ENCODE results near the gene PPHLN1. TPM values are rescaled to one million over a fixed set of nuclear protein-coding genes. Genes with fewer than 3 reads are reported as not detected.

Gene PPHLN1
- total and polyA plus RNA-seq, 2 of the 8 experiments (the other 6 are each of a cell fraction or from before 2014, with no cell fraction given), result 34.3 to 71.6 TPM

DNA sequence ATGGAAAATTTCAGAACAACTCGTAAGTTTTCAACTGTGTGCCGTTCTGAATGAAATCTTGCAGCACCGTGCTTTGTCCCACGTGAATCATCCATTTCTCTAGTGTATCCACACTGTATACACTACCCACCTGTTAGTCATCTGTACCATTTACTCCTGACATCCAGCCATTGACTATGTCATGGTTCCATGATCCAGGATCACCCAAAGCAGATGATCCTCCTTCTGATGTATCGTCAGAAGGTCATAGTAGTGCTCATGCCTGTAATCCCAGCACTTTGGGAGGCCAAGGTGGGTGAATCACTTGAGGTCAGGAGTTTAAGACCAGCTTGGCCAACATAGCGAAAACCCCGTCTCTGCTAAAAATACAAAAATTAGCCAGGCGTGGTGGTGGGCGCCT lies 122.9 kb downstream of the PPHLN1 start:
- no peak overlapping the region for H4K8ac ChIP-seq (ENCODE audit: extremely low read depth, insufficient read depth, low read length)
- H2AFZ ChIP-seq (ENCODE audit: low read length), result no peak overlapping the region
- POLR2A ChIA-PET (ENCODE audit: partially characterized antibody), result interaction anchor here (1.3 to 1.4 kb wide), 2 partner anchors 10 to 12 kb away, joined by 3 read pairs; no protein-coding TSS in a partner anchor
- no peak overlapping the region for H2AK5ac ChIP-seq (ENCODE audit: low read depth, low read length)
- no peak overlapping the region for H3K18ac ChIP-seq (ENCODE audit: extremely low read depth, low read length)
- H3K56ac ChIP-seq (replicated peaks; ENCODE audit: insufficient read length, low read depth, low read length), result no peak overlapping the region
- CTCF ChIA-PET (ENCODE audit: partially characterized antibody), result no interaction called here
- H3K4me1 ChIP-seq (replicated peaks in 1 of 4; ENCODE audit: control insufficient read depth in 3 of 4, insufficient read depth in 4 of 4, low read length in 3 of 4), result peaks cover 0 to 7% (median 0%) of the 10 kb centered on the region in 4 experiments; a peak in 3 of 7 replicates
- no peak overlapping the region for H3K27ac ChIP-seq (ENCODE audit: low read depth, low read length)
- no peak overlapping the region for H4K91ac ChIP-seq (replicated peaks; ENCODE audit: insufficient read length, low read length)
- WGBS, 2 experiments (ENCODE audit: extremely low coverage in 1 of 2, insufficient coverage in 1 of 2, insufficient read length in 1 of 2, insufficient replicate concordance in 2 of 2, low coverage in 1 of 2, low lambda C conversion rate in 2 of 2, missing lambda C conversion rate in 1 of 2), result 96% methylated on average over 9 of the region's 9 CpGs; no CpG with 5 or more reads in 1 of the 2 experiments
- H4K5ac ChIP-seq (ENCODE audit: insufficient read length, low read depth, low read length), result no peak overlapping the region
- no peaks in the 10 kb centered on the region for H3K79me2 ChIP-seq (ENCODE audit: control insufficient read depth in 1 of 2, insufficient read depth in 2 of 2, low read length in 2 of 2)
- no peak overlapping the region for H3K4me3 ChIP-seq (ENCODE audit: extremely low read depth in 1 of 4, insufficient read depth in 2 of 4, low read depth in 3 of 4, low read length in 4 of 4)
- no peaks in the 10 kb centered on the region for H3K9me3 ChIP-seq (ENCODE audit: insufficient read depth in 2 of 2, low read depth in 1 of 2, low read length in 1 of 2)
- peak in 1 of 2 experiments; percentile 26 for DNase-seq (ENCODE audit: low read depth in 1 of 2, low spot score in 2 of 2)
- no peaks in the 10 kb centered on the region for H3K27me3 ChIP-seq (replicated peaks in 1 of 4; ENCODE audit: control insufficient read depth in 3 of 4, extremely low read depth in 1 of 4, insufficient read depth in 3 of 4, low read length in 3 of 4)
- FAIRE-seq, result no peak
- no peak overlapping the region for H2BK5ac ChIP-seq (ENCODE audit: low read depth, low read length)
- no peak overlapping the region for H2BK120ac ChIP-seq (replicated peaks; ENCODE audit: low read depth, low read length)
- H2BK12ac ChIP-seq (ENCODE audit: low read depth, low read length), result no peak overlapping the region
- no peak overlapping the region for H2BK15ac ChIP-seq (ENCODE audit: low read length)
- H3K36me3 ChIP-seq (ENCODE audit: control insufficient read depth in 2 of 4, insufficient read depth in 4 of 4, low read length in 3 of 4), result peaks cover 0 to 8% (median 4%) of the 10 kb centered on the region in 4 experiments; a peak in 4 of 8 replicates
- no peaks in the 10 kb centered on the region for H4K20me1 ChIP-seq (replicated peaks in 1 of 2; ENCODE audit: control insufficient read depth in 1 of 2, insufficient read depth in 2 of 2, low read length in 2 of 2)
- H3K4ac ChIP-seq (replicated peaks; ENCODE audit: insufficient read length, low read depth, low read length), result no peak overlapping the region
- no peak overlapping the region for H3K9ac ChIP-seq (replicated peaks in 1 of 4; ENCODE audit: extremely low read depth in 1 of 4, low read depth in 3 of 4, low read length in 3 of 4)
- H3K4me2 ChIP-seq (ENCODE audit: insufficient read depth in 1 of 2, low read depth in 2 of 2, low read length in 2 of 2), result no peak overlapping the region
- no peak overlapping the region for H3K14ac ChIP-seq (ENCODE audit: insufficient read length)
- no peak overlapping the region for H3K23ac ChIP-seq (ENCODE audit: insufficient read length)
- no peak overlapping the region for H2BK20ac ChIP-seq (ENCODE audit: low read length)
- H3K79me1 ChIP-seq (ENCODE audit: low read depth, low read length), result no peaks in the 10 kb centered on the region
- H3K23me2 ChIP-seq (ENCODE audit: low read depth, low read length), result no peaks in the 10 kb centered on the region; the same call in 1 of the 2 replicates

All from H1 (cell line).